HG02885 (cell line): ENCODE results near the gene COL25A1.

ENCODE experiments used
- ATAC-seq: cut with Tn5 transposase; IDR thresholded peaks from one replicate; pipeline ENCODE4 v1.9.1; 2021; ENCODE audit warnings: mild to moderate bottlenecking; ENCODE audit not compliant: unreplicated experiment, poor library complexity

COL25A1 gene

GRCh38 chr4:108804648-108805273, 497.7 kb downstream of the COL25A1 start:
- no peak for ATAC-seq

GRCh38 chr4:108799306-108799705, 503.2 kb downstream of the COL25A1 start:
- ATAC-seq, result no peak

GRCh38 chr4:108796173-108796572, 506.3 kb downstream of the COL25A1 start:
- no peak for ATAC-seq

GRCh38 chr4:108795733-108796132, 506.7 kb downstream of the COL25A1 start:
- ATAC-seq, result no peak

- no peak for ATAC-seq
Observed at GRCh38 chr4:108794136-108794535, 508.3 kb downstream of the COL25A1 start.

DNA sequence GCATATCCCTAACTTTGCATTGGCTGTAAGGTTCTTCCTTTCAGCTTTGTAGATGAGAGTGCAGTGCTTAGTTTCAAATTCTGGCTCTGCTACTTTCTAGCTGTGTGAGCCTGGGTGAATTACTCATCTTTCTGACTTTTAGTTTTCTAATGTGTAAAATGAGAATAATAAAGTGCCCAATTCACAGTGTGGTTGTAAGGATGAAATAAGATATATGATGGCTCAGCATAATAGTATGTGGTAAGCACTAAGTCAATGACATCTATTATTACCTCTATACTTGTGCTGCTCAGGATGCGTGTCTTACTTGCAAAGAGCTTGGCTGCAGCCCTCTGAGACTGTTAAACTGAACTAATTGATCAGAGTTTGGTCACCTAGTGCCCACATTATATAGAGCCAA, 509.0 kb downstream of the COL25A1 start:
- ATAC-seq, result no peak

- no peak for ATAC-seq
Observed at GRCh38 chr4:108788731-108789130, 513.7 kb downstream of the COL25A1 start.

- ATAC-seq, result no peak
Observed at GRCh38 chr4:108787724-108788123, 514.7 kb downstream of the COL25A1 start.

DNA sequence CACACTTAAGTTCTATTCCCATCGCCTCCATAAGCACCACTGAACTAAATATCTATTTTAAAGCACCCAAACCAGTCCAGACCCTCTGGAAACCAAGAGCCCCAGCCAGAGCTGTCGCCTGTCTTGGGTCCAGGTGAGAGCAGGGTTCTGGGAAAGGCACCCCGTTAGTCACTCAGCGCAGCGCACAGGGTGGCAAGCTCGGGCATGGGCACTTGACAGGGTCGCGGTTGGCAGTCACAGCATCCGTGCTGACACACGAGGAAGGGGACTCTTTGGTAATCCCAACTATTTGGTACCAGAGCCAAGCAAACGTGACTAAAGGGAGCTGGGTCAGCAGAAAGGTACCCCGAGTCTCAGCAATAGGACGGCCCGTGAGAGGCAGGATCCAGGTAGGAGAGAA, 515.4 kb downstream of the COL25A1 start:
- ATAC-seq, result no peak

- no peak for ATAC-seq
Observed at GRCh38 chr4:108786351-108786750, 516.1 kb downstream of the COL25A1 start.

- no peak for ATAC-seq
Observed at GRCh38 chr4:108783665-108784463, 518.6 kb downstream of the COL25A1 start.

DNA sequence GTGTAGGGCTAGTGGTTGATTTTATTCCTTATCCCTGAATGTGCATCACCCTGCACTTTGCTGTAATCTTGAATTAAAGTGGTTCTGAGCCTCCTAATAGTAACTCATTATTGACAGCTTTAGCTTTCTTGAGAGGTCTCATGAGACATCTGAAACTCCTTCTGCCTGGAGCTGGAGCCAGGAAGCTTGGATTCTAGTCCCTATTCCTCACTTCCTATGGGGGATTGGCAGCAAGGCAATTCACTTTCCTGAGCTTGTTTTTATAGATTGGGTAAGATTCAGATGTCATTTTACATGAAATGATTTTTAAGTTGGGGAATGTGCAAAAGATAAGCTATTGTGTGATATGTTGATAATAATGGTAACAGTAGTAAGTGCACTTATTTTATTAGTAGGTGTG, 522.5 kb downstream of the COL25A1 start:
- ATAC-seq, result no peak

- ATAC-seq, result no peak
Observed at GRCh38 chr4:108777388-108777787, 525.1 kb downstream of the COL25A1 start.

- no peak for ATAC-seq
Observed at GRCh38 chr4:108775921-108776320, 526.5 kb downstream of the COL25A1 start.

DNA sequence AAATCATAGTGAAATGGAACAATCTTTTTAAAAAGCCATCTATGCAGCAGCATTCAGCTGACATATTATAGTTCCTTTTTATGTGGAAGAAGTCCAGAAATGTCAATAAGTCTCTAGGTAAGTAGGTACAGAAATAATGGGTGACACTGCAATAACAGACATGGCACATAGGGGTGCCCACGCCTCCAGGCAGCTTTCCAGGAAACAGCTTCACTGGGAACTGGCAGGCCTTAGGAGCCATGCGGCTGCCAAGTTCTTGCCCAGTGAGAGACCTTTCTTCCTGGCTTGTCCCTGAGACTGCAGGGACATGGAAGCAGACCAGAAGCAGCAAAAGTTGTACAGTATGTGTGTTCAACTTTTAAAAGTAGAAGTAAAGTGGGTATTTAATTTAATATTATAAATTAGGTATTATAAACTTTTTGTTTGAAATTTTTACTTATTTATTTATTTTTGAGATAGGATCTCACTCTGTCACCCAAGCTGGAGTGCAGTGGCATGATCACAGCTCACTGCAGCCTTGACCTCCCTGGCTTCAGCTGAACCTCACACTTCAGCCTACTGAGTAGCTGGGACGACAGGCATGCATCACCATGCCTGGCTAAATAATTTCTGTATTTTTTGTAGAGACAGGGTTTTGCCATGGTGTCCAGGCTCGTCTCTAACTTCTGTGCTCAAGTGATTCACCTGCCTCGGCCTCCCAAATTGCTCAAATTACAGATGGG, 527.5 kb downstream of the COL25A1 start:
- ATAC-seq, result no peak

- no peak for ATAC-seq
Observed at GRCh38 chr4:108772402-108772801, 530.1 kb downstream of the COL25A1 start.

DNA sequence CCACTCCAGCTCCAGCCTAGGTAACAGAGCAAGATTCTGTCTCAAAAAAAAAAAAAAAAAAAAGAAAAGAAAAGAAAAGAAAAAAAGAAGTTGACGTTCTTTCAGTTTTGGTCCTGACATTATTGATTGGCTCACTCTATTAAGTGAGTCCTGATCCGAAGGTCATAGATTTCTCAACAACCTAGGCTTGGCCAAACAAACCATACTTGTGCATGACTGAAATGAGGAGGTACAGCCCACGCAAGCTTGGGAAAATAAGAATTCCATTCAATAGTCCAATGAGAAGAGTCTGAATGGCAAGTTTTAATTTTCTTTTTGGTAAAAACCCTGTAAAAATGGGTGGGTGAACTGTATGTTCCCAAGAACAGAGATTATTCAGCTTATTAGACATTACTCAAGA, 536.4 kb downstream of the COL25A1 start:
- no peak for ATAC-seq

DNA sequence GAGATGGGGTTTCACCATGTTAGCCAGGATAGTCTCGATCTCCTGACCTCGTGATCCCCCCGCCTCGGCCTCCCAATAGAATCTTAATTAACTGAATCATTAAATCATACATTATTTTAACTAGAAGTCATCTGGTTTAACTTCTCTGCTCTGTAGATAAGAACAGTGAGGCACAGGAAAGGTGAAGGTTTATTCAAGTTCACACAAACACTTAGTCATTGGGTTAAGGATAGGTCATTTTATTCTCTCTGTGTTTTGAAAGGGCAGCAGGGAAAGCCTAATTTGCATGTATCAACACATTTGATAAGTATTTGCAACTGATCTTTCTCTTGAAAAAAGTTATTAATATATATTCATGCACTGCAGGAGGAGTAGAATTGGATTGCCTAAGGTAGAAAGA, 538.5 kb downstream of the COL25A1 start:
- ATAC-seq, result no peak

GRCh38 chr4:108763226-108763593, 539.2 kb downstream of the COL25A1 start:
- no peak for ATAC-seq

- ATAC-seq, result no peak
Observed at GRCh38 chr4:108762559-108763225, 539.8 kb downstream of the COL25A1 start, which contains the start of gene ETNPPL. Gene ETNPPL (minus strand): TSS chr4:108763053. CDS start chr4:108762898, 155 bp downstream.
